ENCODE data around the gene INSIG2.

DNA sequence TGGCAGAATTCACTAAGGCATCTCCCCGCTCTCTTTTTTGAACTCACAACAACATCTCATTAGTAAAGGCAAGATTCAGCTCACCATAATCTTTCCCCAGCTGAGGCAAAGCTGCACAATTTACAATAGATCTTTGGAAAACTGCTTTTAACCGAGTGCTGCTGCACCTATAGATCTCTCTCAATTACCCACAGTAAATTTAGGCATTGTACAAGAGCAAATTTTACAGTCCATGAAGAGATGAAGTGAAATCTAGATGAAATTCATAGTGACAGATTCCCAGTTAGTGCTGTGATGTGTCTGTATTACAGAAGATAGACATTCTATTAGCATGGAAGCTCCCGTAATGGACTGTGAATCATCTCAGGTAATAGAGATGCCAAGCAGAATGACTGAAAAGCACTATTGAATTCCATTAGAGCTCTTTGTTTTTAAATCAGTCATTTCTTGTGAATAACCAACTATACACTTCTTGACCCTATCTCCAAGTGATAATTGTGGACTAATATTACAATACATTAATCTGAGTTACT, 36.4 kb upstream of the INSIG2 start:
- TF ChIP-seq, protein P1, sequence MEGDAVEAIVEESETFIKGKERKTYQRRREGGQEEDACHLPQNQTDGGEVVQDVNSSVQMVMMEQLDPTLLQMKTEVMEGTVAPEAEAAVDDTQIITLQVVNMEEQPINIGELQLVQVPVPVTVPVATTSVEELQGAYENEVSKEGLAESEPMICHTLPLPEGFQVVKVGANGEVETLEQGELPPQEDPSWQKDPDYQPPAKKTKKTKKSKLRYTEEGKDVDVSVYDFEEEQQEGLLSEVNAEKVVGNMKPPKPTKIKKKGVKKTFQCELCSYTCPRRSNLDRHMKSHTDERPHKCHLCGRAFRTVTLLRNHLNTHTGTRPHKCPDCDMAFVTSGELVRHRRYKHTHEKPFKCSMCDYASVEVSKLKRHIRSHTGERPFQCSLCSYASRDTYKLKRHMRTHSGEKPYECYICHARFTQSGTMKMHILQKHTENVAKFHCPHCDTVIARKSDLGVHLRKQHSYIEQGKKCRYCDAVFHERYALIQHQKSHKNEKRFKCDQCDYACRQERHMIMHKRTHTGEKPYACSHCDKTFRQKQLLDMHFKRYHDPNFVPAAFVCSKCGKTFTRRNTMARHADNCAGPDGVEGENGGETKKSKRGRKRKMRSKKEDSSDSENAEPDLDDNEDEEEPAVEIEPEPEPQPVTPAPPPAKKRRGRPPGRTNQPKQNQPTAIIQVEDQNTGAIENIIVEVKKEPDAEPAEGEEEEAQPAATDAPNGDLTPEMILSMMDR (IDR thresholded peaks at IDR 0.05) = no peak
- TF ChIP-seq EP300 (IDR thresholded peaks at IDR 0.05) (no peak), POLR2AphosphoS5 (IDR thresholded peaks at IDR 0.05) (no peak), POLR2A (IDR thresholded peaks at IDR 0.05; ENCODE audit: low read depth) (no peak)
